ENCODE results near the gene FASTKD2.

The FASTKD2 gene

GRCh38 chr2:206765242-206766056 lies at the start of gene FASTKD2, which contains the start of gene MDH1B:
Gene FASTKD2, plus strand, starts transcription at chr2:206765606. Its CDS starts 1,088 bp downstream, at chr2:206766694.
Gene MDH1B, minus strand, starts transcription at chr2:206765328. Its CDS starts 57 bp downstream, at chr2:206765271.
- intact Hi-C loops (cut with DNase I) = no loop called here
- peak; percentile 72 to 97 (median 82) for DNase-seq

- no peak for DNase-seq
- intact Hi-C loops (cut with DNase I) = no loop called here
Observed at GRCh38 chr2:206716623-206717022, 48.8 kb upstream of the FASTKD2 start.

DNA sequence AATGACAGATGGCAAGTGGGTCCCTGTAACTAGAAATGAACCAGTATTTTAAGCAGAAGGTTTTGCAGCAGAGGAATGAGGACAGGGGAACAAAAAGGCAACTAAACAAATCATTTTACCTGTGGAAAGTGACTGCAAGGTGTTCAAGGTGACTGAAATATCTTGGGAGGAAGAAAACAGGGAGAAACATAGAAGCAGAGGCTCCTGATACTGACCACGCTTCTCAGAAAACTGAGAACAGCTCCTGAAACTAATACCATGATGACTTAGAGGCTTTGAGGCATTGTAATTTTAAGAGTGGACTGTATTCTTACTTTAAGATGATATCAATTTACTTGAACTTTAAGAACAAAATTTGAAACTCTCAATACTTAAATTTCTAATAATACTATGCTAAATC lies 47.1 kb upstream of the FASTKD2 start, which contains the start of gene DYTN:
TSS of gene DYTN (minus strand) at position 101 of the 400 bp plus-strand sequence. CDS start 117 bp downstream, outside the sequence.
- intact Hi-C loops (cut with DNase I) = no loop called here
- no peak for DNase-seq

DNA sequence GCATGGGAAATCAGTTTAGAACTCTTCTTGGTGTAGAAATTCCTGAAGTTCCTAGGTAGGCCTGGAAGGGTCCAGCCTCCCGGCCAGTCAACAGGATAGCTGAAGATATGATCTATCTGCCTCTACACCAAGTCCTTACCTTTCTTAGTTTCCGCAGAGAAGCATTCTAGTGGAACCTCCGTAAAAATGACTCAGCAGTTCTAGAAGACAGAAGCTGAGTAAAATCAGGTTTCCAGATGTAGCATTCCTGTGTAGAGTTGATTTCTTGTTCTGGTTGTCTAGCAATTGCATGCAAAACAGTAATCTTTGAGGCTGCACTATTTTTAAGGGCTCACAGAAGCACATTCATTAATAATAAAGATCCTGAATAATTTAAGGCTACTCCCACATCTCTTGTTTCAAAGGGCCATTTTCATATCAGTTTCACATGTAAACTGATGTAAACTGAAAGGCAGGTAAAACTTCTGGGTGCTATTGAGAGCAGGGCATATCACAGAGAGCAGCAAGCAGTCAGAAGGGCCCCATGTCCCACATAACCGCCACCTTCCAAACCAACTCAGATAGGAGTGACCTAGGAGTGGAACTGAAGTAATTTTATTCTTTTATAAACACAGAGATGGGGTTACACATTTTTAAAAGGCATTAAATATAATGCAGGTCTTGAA lies 44.0 kb upstream of the FASTKD2 start:
- no peak for DNase-seq
- intact Hi-C loops (cut with DNase I) = no loop called here

GRCh38 chr2:206723288-206723687 lies 42.1 kb upstream of the FASTKD2 start:
- DNase-seq = no peak
- intact Hi-C loops (cut with DNase I) = no loop called here

- DNase-seq = no peak
Observed at GRCh38 chr2:206727287-206727686, 38.1 kb upstream of the FASTKD2 start.

GRCh38 chr2:206728277-206729199 lies 36.9 kb upstream of the FASTKD2 start:
- peak in 4 of 10 donors; percentile 11 to 84 (median 26) for DNase-seq
- intact Hi-C loops (cut with DNase I) = no loop called here

More at GRCh38 chr2:206727287-206727686, 38.1 kb upstream of the FASTKD2 start:
- intact Hi-C loops (cut with DNase I) = no loop called here

DNA sequence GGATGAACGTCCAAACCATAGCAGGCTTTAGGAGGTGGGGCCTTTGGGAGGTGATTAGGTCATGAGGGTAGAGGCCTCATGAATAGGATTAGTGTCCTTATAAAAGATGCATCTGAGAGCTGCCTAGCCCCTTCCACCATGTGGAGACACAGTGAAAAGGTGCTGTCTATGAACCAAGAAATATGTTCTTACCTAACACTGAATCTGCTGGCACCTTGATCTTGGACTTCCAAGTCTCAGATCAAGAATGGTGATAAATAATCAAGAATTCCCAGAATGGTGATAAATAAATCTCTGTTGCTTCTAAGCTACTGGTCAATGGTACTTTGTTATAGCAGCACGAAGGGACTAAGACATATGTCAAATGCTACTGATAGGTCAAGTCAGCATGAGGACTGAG lies 32.1 kb upstream of the FASTKD2 start:
- DNase-seq = no peak
- intact Hi-C loops (cut with DNase I) = no loop called here

DNA sequence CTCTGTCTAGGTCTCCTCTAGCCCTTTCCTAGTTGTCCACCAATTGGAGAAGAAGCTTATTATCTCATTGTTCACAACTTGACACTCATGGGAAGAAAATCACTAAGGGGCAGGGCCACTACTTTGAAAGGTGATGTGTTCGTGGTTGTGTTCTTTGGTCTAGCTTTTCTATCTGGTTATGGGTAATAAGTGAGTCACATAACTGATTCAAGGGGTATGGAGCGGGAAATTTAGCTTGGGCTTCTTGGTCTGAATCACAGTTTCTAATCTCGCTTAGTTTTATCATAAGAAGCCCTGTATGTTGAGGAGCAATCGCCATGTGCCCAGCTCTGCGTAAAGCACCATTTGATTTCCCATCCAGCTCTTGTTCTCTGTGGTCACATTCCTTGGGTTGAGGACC lies 28.5 kb upstream of the FASTKD2 start:
- no peak for DNase-seq

GRCh38 chr2:206739271-206739670 lies 26.1 kb upstream of the FASTKD2 start:
- DNase-seq = no peak
- intact Hi-C loops (cut with DNase I) = no loop called here

More for the DNA sequence above, 28.5 kb upstream of the FASTKD2 start:
- intact Hi-C loops (cut with DNase I) = no loop called here

DNA sequence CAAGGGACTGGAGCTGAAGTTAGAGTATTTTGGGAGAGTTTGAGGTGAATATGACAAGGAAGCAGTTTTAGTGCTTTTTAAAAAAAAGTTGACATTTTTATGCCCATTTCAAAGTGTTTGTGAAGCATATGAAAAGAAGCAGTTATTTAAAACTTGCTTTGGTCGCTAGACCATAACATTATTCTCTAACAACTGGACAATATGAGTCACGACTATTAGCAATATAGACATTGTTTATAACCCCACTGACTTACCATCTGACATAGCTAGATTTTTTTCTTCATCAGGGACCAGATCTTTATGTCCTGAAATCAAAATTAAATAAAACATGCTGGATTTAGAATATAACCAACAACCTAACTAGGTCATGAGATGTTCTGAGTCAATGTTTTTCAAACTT lies 24.6 kb upstream of the FASTKD2 start:
- intact Hi-C loops (cut with DNase I) = no loop called here
- no peak for DNase-seq

DNA sequence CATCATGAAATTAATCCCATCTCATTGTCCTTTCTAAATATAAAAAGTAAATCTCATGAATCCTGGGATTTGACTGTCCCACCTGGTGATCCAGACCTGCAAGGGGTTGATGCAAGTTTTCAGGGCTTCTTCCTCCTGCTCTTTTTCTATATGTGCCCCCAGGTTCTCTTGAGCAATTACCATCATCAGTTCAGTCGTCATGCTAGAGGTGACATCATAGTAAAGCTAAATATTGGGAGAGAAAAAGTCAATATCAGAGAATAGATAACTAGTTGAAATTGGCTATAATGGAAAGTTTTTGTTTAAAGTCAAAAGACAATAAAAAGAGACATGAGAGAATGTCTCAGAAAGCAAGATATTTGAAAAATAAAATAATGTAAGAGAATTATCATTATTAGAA lies 8.6 kb upstream of the FASTKD2 start:
- intact Hi-C loops (cut with DNase I) = no loop called here
- no peak for DNase-seq

DNA sequence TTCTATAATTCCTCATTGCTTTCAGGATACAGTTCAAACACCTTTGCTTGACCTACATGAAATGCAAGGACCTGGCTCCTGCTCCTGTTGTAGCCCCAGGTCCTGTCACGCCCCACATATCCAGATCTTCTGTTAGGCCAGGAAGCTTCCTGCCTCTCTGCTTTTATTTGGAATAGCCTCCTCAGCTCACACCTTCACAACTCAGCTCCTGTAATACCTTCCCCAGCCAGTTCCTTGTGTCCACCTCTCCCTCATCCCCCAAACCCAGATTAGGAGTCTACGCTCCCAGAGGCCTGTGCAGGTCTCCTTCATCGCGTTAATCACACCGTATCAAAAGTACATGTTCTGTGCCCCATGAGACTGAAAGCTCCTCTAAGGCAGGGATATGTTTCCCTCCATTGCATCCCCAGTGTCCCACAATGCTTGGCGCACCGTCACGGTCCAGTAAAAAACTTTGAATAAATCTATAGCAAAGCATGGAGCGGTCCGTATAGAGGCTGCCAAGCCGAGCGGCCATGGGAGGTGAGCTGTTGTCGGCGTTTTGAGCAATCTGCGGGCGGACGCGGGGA lies 649 bp upstream of the FASTKD2 start:
- intact Hi-C loops (cut with DNase I) = no loop called here
- no peak for DNase-seq

DNA sequence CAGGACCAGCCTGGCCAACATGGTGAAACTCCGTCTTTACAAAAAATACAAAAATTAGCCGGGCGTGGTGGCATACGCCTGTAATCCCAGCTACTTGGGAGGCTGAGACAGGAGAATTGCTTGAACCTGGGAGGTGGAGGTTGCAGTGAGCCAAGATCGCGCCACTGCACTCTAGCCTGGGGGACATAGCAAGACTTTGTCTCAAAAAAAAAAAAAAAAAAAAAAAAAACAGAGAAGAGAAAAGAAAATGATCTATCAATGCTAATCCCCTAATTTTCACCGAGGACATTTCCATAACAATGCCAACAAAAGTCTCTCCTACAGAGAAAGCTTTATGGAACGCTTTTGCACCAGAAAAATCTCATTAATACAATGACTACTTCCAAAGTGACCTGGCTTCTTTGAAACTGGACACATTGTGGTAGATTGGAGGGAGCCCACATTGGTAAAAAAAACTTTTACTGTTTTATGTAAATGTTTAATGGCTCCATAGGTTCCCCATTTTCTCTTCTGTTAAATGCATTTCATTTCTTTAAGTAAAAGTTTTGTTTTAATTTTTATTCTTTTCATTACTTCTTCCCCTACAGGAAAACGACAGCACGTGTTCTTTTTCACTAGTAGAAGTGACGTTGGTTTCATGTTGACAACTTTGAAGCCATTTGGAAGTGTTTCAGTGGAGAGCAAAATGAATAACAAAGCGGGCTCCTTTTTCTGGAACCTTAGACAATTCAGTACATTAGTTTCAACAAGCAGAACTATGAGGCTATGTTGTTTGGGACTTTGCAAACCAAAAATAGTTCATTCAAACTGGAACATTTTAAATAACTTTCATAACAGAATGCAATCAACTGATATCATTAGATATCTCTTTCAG lies 888 bp downstream of the FASTKD2 start:
- intact Hi-C loops (cut with DNase I) = no loop called here
- no peak for DNase-seq

- no peak for DNase-seq
- intact Hi-C loops (cut with DNase I) = no loop called here
Observed at GRCh38 chr2:206774871-206775270, 9.5 kb downstream of the FASTKD2 start.

GRCh38 chr2:206776432-206776831 lies 11.0 kb downstream of the FASTKD2 start:
- intact Hi-C loops (cut with DNase I) = no loop called here
- no peak for DNase-seq

DNA sequence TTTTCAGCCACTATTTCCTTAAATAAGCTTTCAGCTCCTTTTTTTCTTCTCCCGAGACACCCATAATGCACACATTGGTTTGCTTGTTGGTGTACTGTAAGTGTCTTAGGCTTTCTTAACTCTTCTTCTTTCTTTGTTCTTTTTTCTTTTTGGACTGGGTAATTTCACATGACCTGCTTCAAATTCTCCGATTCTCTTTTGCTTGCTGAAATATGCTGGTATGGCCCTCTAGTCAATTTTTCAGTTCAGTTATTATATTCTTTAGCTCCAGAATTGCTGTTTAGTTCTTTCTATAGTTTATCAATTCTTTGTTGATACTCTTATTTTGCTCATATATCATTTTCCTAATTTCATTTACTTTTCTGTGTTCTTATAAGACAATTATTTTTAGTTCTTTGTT lies 15.3 kb downstream of the FASTKD2 start:
- no peak for DNase-seq
- intact Hi-C loops (cut with DNase I) = no loop called here

DNA sequence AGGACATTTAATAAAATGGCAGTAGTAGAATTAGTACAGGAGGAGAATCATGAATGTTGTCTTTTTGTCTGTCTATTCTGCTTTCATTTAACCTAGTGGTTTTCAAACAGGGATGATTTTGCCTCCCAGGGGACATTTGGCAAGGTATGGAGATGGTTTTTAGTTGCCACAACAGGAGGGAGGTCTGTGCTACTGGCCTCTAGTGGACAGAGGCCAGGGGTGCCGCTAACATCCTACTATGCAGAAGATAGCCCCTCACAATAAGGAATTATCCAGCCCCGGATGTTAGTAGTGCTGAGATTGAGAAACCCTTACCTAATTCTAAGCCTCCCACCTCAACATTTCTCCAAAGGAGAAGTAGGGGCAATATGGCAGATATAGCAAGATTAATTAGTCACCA lies 18.3 kb downstream of the FASTKD2 start:
- intact Hi-C loops (cut with DNase I) = no loop called here

More for the DNA sequence above, 18.3 kb downstream of the FASTKD2 start:
- no peak for DNase-seq
